GM12878 (cell line): ENCODE measurements around the gene CKLF. TPM values are rescaled to one million over a fixed set of nuclear protein-coding genes. Genes with fewer than 3 reads are reported as not detected.

Experiments
- ATAC-seq: fragments of 200-7000 bp; cut with Tn5 transposase; 3 replicates; pipeline ENCODE4 v1.9.1; 2020; ENCODE audit warnings: mild to moderate bottlenecking, moderate library complexity
- BruUV-seq: library from RNA; stranded (reverse); fragments of 400-500 nt; replicated peaks from 2 replicates; lab custom pipeline; 2021; lab: Mats Ljungman, UMichigan
- CTCF ChIA-PET: fragments of 300-600 bp; sonication (Branson Sonifier 250); formaldehyde crosslinking; extraction: SDS; loops from one replicate; lab custom pipeline; 2021; ENCODE audit warnings: inconsistent platforms; lab: Yijun Ruan, JAX
- POLR2A ChIA-PET: fragments of 350-600 bp; formaldehyde crosslinking; extraction: SDS; loops from one replicate; lab custom pipeline; 2021; ENCODE audit warnings: inconsistent platforms; lab: Charles Lee
- RAD21 ChIA-PET: fragments of 300-600 bp; sonication (Branson Sonifier 250); formaldehyde crosslinking; loops from one replicate; lab custom pipeline; 2023; ENCODE audit warnings: antibody characterized with exemption; ENCODE audit not compliant: unreplicated experiment; lab: Charles Lee
- SMC1A ChIA-PET: fragments of 300-600 bp; sonication (Branson Sonifier 250); formaldehyde crosslinking; loops from one replicate; lab custom pipeline; 2023; ENCODE audit not compliant: unreplicated experiment, uncharacterized antibody; lab: Charles Lee
- DNase-seq: peaks from one replicate; pipeline ENCODE4 v3.0.0-alpha.2; 2011; ENCODE audit warnings: low read depth, low spot score
- FAIRE-seq: peaks from 3 replicates; lab custom pipeline; 2011; peaks lifted over from hg19 to GRCh38; lab: Jason Lieb, UNC
- H2AFZ ChIP-seq: 2 replicates; pipeline ENCODE4 v1.6.0; 2011; ENCODE audit warnings: low read depth, low read length, control low read depth; ENCODE audit not compliant: control insufficient read depth
- H3K27ac ChIP-seq: 2 replicates; pipeline ENCODE4 v1.5.1; 2011; ENCODE audit warnings: control low read depth; ENCODE audit not compliant: control insufficient read depth, insufficient read depth
- H3K27me3 ChIP-seq, 2 experiments: replicated peaks in 1 of 2; 2 replicates each; pipeline versions ENCODE4 v1.6.0 to v1.6.1; 2011; ENCODE audit warnings: low read length in 1 of 2; ENCODE audit not compliant: control insufficient read depth in 2 of 2, insufficient read depth in 2 of 2
- H3K36me3 ChIP-seq, 2 experiments: 2 replicates each; pipeline ENCODE4 v1.5.1; 2011; ENCODE audit warnings: low read length in 1 of 2; ENCODE audit not compliant: control insufficient read depth in 2 of 2, insufficient read depth in 2 of 2
- H3K4me1 ChIP-seq: 2 replicates; pipeline ENCODE4 v1.6.1; 2011; ENCODE audit warnings: mild to moderate bottlenecking, low read length, moderate library complexity, mixed read lengths; ENCODE audit not compliant: control insufficient read depth, insufficient read depth
- H3K4me2 ChIP-seq: 2 replicates; pipeline ENCODE4 v1.6.0; 2011; ENCODE audit warnings: control low read depth; ENCODE audit not compliant: control insufficient read depth, insufficient read depth
- H3K4me3 ChIP-seq: fragments of 200-600 bp; sonication (generic); 2 replicates; pipeline ENCODE4 v1.5.1; 2016
- H3K79me2 ChIP-seq: 2 replicates; pipeline ENCODE4 v1.6.0; 2011; ENCODE audit warnings: low read length; ENCODE audit not compliant: control insufficient read depth, insufficient read depth
- H3K9ac ChIP-seq: 2 replicates; pipeline ENCODE4 v1.8.0; 2011; ENCODE audit warnings: low read length, control low read depth, mixed read lengths; ENCODE audit not compliant: control insufficient read depth, insufficient read depth
- H3K9me3 ChIP-seq: replicated peaks from 3 replicates; pipeline ENCODE4 v1.5.1; 2011; ENCODE audit warnings: mild to moderate bottlenecking, low read length; ENCODE audit not compliant: control insufficient read depth, insufficient read depth
- H4K20me1 ChIP-seq: 2 replicates; pipeline ENCODE4 v1.6.0; 2011; ENCODE audit not compliant: control insufficient read depth, insufficient read depth
- BRCA1 ChIP-seq: IDR thresholded peaks from 2 replicates; pipeline ENCODE4 v1.6.1; 2011; ENCODE audit warnings: low read depth, low read length, improper control_type of control experiment
- CBFB ChIP-seq: IDR thresholded peaks from 2 replicates; pipeline ENCODE4 v1.6.1; 2016; ENCODE audit warnings: antibody characterized with exemption, low read depth
- CBX5 ChIP-seq: sonication (generic); IDR thresholded peaks from 2 replicates; pipeline ENCODE4 v1.6.1; 2016; ENCODE audit warnings: low read depth, moderate library complexity, mild to moderate bottlenecking, inconsistent platforms
- CREM ChIP-seq: IDR thresholded peaks from 2 replicates; pipeline ENCODE4 v1.6.1; 2014; ENCODE audit warnings: antibody characterized with exemption, low read depth
- DPF2 ChIP-seq: fragments of 450-650 bp; IDR thresholded peaks from 2 replicates; pipeline ENCODE4 v1.6.1; 2017; ENCODE audit warnings: mild to moderate bottlenecking
- FOS ChIP-seq: IDR thresholded peaks from 3 replicates; pipeline ENCODE4 v1.6.1; 2011; ENCODE audit warnings: borderline replicate concordance; ENCODE audit not compliant: insufficient read length; ENCODE audit errors: extremely low read depth
- KLF5 ChIP-seq: fragments of 450-650 bp; IDR thresholded peaks from 2 replicates; pipeline ENCODE4 v1.6.1; 2014; ENCODE audit warnings: mild to moderate bottlenecking; ENCODE audit not compliant: partially characterized antibody
- MEF2A ChIP-seq: IDR thresholded peaks from 2 replicates; pipeline ENCODE4 v1.6.1; 2011; ENCODE audit warnings: low read depth, mild to moderate bottlenecking, low read length, moderate library complexity; ENCODE audit not compliant: insufficient read depth
- NR2C1 ChIP-seq: fragments of 450-650 bp; IDR thresholded peaks from 2 replicates; pipeline ENCODE4 v1.6.1; 2017; ENCODE audit warnings: antibody characterized with exemption, mild to moderate bottlenecking, moderate library complexity
- RFX5 ChIP-seq: IDR thresholded peaks from 2 replicates; pipeline ENCODE4 v1.6.1; 2011; ENCODE audit warnings: low read depth, low read length, improper control_type of control experiment
- TAF1 ChIP-seq: IDR thresholded peaks from 2 replicates; pipeline ENCODE4 v1.6.1; 2011; ENCODE audit warnings: mild to moderate bottlenecking, low read depth, low read length, borderline replicate concordance
- WGBS: methylation state at CpG from one replicate; pipeline ENCODE4 v1.1.6; 2016; ENCODE audit warnings: low lambda C conversion rate; ENCODE audit not compliant: insufficient replicate concordance, insufficient coverage; ENCODE audit errors: missing lambda C conversion rate; 5-methylcytosine and 5-hydroxymethylcytosine counted together
- in situ Hi-C: fragments of 300-500 bp; cut with MboI; formaldehyde crosslinking; loops from 9 replicates; pipeline ENCODE4 v1.14.3; 2018; ENCODE audit warnings: mixed read lengths
- intact Hi-C: fragments of 100-400 bp; cut with micrococcal nuclease; formaldehyde crosslinking; loops from one replicate; pipeline ENCODE4 v1.14.2; 2022; ENCODE audit not compliant: unreplicated experiment
- polyA plus RNA-seq, 11 experiments: library from polyadenylated mRNA; depleted of rRNA in 4 of 11; unstranded in 6 of 11; stranded (reverse) in 5 of 11; fragments of >200 nt; fragmentation: Nextera tagmentation in 4 of 11; fragmentation: Illumina TruSeq in 1 of 11; extraction: Ambion mirVana in 4 of 11; extraction: Trizol in 1 of 11; gene quantifications; 1 replicate in 1 of 11; 2 replicates in 10 of 11; pipeline versions ENCODE4 v1.2.1 to v1.2.3, GENCODE V29; 2011 to 2016; ENCODE audit warnings: inconsistent platforms in 2 of 11, missing spikeins in 2 of 11, low read depth in 1 of 11
- total RNA-seq, 4 experiments: library from RNA; depleted of rRNA in 3 of 4; stranded (reverse); fragments of >200 nt in 3 of 4; fragmentation: Illumina TruSeq in 1 of 4; extraction: Trizol in 1 of 4; gene quantifications; 2 replicates each; pipeline versions ENCODE4 v1.2.1 to v1.2.3, GENCODE V29; 2013 to 2021
- TF ChIP-seq, protein P1 (sequence below): IDR thresholded peaks from 2 replicates; pipeline ENCODE4 v1.6.1; 2012; ENCODE audit warnings: low read depth, low read length, improper control_type of control experiment
- TF ChIP-seq, protein P2 (sequence below): fragments of 150-350 bp; IDR thresholded peaks from 2 replicates; pipeline ENCODE4 v1.6.1; 2016; ENCODE audit warnings: low read depth, low read length
- TF ChIP-seq, protein P3 (sequence below): IDR thresholded peaks from 2 replicates; pipeline ENCODE4 v1.6.1; 2011; ENCODE audit warnings: low read depth, low read length, improper control_type of control experiment, borderline replicate concordance
- TF ChIP-seq, protein P4 (sequence below): fragments of 450-650 bp; formaldehyde crosslinking; IDR thresholded peaks from 2 replicates; pipeline ENCODE4 v1.4.0; 2022; ENCODE audit warnings: mild to moderate bottlenecking, moderate library complexity

CKLF gene
- total and polyA plus RNA-seq, 10 of the 15 experiments (the other 5 are each of a cell fraction or from before 2014, with no cell fraction given): 40.8 to 193 (median 109) TPM

DNA sequence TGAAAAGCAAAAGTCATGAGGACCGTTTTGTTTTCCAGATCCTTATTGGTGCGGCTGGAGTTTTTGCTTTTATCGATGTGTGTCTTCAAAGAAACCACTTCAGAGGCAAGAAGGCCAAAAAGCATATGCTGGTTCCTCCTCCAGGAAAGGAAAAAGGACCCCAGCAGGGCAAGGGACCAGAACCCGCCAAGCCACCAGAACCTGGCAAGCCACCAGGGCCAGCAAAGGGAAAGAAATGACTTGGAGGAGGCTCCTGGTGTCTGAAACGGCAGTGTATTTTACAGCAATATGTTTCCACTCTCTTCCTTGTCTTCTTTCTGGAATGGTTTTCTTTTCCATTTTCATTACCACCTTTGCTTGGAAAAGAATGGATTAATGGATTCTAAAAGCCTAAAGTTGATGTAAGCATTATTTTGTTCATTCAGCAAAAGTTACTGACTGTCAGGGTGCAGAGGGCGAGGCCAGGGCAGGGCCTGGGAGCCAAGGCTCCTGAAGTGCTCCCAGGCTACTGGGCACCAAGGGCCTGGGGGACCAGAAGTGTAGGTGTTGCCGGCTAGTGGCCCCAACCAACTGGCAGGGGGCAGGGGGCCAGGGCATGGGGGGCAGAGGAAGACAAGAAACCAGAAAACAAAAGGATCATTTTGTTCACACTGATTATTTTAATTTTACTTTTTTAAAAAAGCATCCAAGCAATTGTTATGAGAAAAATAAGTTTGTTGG is 35.7 kb downstream of the CKLF start:
- POLR2A ChIA-PET: no interaction called here
- in situ Hi-C loops (loop anchor here (5.0 kb wide), 1 partner anchor 181 kb away; no protein-coding TSS in a partner anchor), intact Hi-C loops (no loop called here)
- Histone ChIP-seq H3K9ac (no peak overlapping the region), H3K4me3 (no peak overlapping the region), H3K9me3 (no peaks in the 10 kb centered on the region; the same call in 2 of the 3 replicates), H4K20me1 (no peaks in the 10 kb centered on the region), H3K4me2 (no peak overlapping the region), H3K27me3 (peaks cover 0 to 4% of the 10 kb centered on the region in 2 experiments; a peak in 1 of 4 replicates), H2AFZ (no peak overlapping the region), H3K27ac (no peak overlapping the region), H3K4me1 (no peaks in the 10 kb centered on the region; the same call in 1 of the 2 replicates), H3K79me2 (no peaks in the 10 kb centered on the region), H3K36me3 (no peaks in the 10 kb centered on the region)
- WGBS: 62% methylated on average over 7 of the region's 7 CpGs
- DNase-seq (no peak), ATAC-seq (no peak), FAIRE-seq (no peak)
- RAD21 ChIA-PET: interaction anchor here (1.3 to 3.1 kb wide), 3 partner anchors 72 to 182 kb away, joined by 6 to 51 read pairs (median 7); no protein-coding TSS in a partner anchor
- BruUV-seq: no TSS peak
- SMC1A ChIA-PET: no interaction called here
- CTCF ChIA-PET: interaction anchor here (1.8 to 3.1 kb wide), 6 partner anchors 10 to 110 kb away, joined by 4 to 61 read pairs (median 22); no protein-coding TSS in a partner anchor
- TF ChIP-seq, protein P1, sequence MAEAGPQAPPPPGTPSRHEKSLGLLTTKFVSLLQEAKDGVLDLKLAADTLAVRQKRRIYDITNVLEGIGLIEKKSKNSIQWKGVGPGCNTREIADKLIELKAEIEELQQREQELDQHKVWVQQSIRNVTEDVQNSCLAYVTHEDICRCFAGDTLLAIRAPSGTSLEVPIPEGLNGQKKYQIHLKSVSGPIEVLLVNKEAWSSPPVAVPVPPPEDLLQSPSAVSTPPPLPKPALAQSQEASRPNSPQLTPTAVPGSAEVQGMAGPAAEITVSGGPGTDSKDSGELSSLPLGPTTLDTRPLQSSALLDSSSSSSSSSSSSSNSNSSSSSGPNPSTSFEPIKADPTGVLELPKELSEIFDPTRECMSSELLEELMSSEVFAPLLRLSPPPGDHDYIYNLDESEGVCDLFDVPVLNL: no peak
- TF ChIP-seq, protein P2, sequence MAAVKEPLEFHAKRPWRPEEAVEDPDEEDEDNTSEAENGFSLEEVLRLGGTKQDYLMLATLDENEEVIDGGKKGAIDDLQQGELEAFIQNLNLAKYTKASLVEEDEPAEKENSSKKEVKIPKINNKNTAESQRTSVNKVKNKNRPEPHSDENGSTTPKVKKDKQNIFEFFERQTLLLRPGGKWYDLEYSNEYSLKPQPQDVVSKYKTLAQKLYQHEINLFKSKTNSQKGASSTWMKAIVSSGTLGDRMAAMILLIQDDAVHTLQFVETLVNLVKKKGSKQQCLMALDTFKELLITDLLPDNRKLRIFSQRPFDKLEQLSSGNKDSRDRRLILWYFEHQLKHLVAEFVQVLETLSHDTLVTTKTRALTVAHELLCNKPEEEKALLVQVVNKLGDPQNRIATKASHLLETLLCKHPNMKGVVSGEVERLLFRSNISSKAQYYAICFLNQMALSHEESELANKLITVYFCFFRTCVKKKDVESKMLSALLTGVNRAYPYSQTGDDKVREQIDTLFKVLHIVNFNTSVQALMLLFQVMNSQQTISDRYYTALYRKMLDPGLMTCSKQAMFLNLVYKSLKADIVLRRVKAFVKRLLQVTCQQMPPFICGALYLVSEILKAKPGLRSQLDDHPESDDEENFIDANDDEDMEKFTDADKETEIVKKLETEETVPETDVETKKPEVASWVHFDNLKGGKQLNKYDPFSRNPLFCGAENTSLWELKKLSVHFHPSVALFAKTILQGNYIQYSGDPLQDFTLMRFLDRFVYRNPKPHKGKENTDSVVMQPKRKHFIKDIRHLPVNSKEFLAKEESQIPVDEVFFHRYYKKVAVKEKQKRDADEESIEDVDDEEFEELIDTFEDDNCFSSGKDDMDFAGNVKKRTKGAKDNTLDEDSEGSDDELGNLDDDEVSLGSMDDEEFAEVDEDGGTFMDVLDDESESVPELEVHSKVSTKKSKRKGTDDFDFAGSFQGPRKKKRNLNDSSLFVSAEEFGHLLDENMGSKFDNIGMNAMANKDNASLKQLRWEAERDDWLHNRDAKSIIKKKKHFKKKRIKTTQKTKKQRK: no peak
- TF ChIP-seq CBFB: no peak
- TF ChIP-seq NR2C1: no peak
- TF ChIP-seq CREM: no peak
- TF ChIP-seq BRCA1: no peak
- TF ChIP-seq, protein P3, sequence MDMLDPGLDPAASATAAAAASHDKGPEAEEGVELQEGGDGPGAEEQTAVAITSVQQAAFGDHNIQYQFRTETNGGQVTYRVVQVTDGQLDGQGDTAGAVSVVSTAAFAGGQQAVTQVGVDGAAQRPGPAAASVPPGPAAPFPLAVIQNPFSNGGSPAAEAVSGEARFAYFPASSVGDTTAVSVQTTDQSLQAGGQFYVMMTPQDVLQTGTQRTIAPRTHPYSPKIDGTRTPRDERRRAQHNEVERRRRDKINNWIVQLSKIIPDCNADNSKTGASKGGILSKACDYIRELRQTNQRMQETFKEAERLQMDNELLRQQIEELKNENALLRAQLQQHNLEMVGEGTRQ: no peak
- TF ChIP-seq, protein P4, sequence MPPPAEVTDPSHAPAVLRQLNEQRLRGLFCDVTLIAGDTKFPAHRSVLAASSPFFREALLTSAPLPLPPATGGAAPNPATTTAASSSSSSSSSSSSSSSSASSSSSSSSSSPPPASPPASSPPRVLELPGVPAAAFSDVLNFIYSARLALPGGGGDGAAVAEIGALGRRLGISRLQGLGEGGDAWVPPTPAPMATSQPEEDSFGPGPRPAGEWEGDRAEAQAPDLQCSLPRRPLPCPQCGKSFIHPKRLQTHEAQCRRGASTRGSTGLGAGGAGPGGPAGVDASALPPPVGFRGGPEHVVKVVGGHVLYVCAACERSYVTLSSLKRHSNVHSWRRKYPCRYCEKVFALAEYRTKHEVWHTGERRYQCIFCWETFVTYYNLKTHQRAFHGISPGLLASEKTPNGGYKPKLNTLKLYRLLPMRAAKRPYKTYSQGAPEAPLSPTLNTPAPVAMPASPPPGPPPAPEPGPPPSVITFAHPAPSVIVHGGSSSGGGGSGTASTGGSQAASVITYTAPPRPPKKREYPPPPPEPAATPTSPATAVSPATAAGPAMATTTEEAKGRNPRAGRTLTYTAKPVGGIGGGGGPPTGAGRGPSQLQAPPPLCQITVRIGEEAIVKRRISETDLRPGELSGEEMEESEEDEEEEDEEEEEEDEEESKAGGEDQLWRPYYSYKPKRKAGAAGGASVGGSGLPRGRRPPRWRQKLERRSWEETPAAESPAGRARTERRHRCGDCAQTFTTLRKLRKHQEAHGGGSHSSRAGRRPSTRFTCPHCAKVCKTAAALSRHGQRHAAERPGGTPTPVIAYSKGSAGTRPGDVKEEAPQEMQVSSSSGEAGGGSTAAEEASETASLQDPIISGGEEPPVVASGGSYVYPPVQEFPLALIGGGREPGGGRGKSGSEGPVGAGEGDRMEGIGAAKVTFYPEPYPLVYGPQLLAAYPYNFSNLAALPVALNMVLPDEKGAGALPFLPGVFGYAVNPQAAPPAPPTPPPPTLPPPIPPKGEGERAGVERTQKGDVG (CRISPR knock-in tag): no peak
- no peak for TF ChIP-seq FOS
- no peak for TF ChIP-seq RFX5
- TF ChIP-seq MEF2A: no peak
- TF ChIP-seq CBX5: no peak
- TF ChIP-seq KLF5: no peak
- no peak for TF ChIP-seq DPF2
- no peak for TF ChIP-seq TAF1
